HL-60 (cell line): ENCODE data around the gene SEC11C.

Experiments used
- DNase-seq, 2 experiments: peaks; one replicate each; pipeline ENCODE4 v3.0.0-alpha.2; 2010 to 2020; ENCODE audit warnings: low read depth in 1 of 2, low spot score in 1 of 2
- H3K27ac ChIP-seq: fragments of 250-450 bp; sonication (Bioruptor Pico); replicated peaks from 2 replicates; pipeline ENCODE4 v1.5.1; 2020; ENCODE audit warnings: mild to moderate bottlenecking, moderate library complexity
- H3K27me3 ChIP-seq: fragments of 250-450 bp; sonication (Bioruptor Pico); 2 replicates; pipeline ENCODE4 v1.5.1; 2021; ENCODE audit warnings: mild to moderate bottlenecking, moderate library complexity; ENCODE audit not compliant: insufficient read depth, poor library complexity, severe bottlenecking
- H3K4me3 ChIP-seq: replicated peaks from 2 replicates; pipeline ENCODE4 v1.5.1; 2011; ENCODE audit warnings: mild to moderate bottlenecking, control low read depth, low read length; ENCODE audit not compliant: insufficient read depth
- GABPA ChIP-seq: IDR thresholded peaks from 2 replicates; pipeline ENCODE4 v1.6.1; 2012; ENCODE audit warnings: low read depth
- POLR2AphosphoS5 ChIP-seq: IDR thresholded peaks from 2 replicates; pipeline ENCODE4 v1.6.1; 2012; ENCODE audit warnings: low read depth
- REST ChIP-seq: IDR thresholded peaks from 2 replicates; pipeline ENCODE4 v1.6.1; 2012; ENCODE audit warnings: low read depth; ENCODE audit not compliant: insufficient replicate concordance
- SPI1 ChIP-seq: IDR thresholded peaks from 2 replicates; pipeline ENCODE4 v1.6.1; 2012; ENCODE audit warnings: low read depth, mild to moderate bottlenecking, borderline replicate concordance
- TF ChIP-seq, protein P1 (sequence below): IDR thresholded peaks from one replicate; pipeline ENCODE4 v1.5.1; 2011; ENCODE audit warnings: low read length, control low read depth, inconsistent platforms; ENCODE audit not compliant: insufficient read depth

The SEC11C gene

DNA sequence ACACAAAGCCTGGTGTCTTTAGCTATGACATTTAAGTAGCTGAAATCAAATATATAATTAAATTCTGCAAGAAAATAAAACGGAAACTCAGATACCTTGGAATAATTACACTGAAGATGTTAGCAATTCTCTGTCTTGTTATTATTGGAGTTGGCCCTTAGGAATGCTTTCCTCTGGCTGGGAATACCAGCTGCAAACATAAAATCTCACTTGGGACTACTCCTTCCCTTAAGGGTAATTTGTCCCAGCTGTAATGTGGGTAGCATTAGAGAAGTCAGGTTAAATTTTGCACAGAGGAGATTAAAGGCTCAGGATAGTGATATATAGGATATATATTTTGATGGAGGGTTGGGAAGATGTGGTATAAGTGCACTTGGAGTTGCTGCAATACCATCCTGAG lies 43.0 kb downstream of the SEC11C start:
- TF ChIP-seq REST (no peak), POLR2AphosphoS5 (no peak), GABPA (no peak)
- DNase-seq = no peak
- no peak overlapping the region for H3K27ac ChIP-seq
- no peaks in the 10 kb centered on the region for H3K27me3 ChIP-seq
- no peak overlapping the region for H3K4me3 ChIP-seq

- DNase-seq = no peak
- Histone ChIP-seq H3K27ac (no peak overlapping the region), H3K4me3 (no peak overlapping the region), H3K27me3 (no peaks in the 10 kb centered on the region)
- TF ChIP-seq REST (no peak), GABPA (no peak), POLR2AphosphoS5 (no peak), SPI1 (no peak)
- TF ChIP-seq, protein P1, sequence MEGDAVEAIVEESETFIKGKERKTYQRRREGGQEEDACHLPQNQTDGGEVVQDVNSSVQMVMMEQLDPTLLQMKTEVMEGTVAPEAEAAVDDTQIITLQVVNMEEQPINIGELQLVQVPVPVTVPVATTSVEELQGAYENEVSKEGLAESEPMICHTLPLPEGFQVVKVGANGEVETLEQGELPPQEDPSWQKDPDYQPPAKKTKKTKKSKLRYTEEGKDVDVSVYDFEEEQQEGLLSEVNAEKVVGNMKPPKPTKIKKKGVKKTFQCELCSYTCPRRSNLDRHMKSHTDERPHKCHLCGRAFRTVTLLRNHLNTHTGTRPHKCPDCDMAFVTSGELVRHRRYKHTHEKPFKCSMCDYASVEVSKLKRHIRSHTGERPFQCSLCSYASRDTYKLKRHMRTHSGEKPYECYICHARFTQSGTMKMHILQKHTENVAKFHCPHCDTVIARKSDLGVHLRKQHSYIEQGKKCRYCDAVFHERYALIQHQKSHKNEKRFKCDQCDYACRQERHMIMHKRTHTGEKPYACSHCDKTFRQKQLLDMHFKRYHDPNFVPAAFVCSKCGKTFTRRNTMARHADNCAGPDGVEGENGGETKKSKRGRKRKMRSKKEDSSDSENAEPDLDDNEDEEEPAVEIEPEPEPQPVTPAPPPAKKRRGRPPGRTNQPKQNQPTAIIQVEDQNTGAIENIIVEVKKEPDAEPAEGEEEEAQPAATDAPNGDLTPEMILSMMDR = no peak
Observed at GRCh38 chr18:59189008-59189407, 49.3 kb downstream of the SEC11C start.

DNA sequence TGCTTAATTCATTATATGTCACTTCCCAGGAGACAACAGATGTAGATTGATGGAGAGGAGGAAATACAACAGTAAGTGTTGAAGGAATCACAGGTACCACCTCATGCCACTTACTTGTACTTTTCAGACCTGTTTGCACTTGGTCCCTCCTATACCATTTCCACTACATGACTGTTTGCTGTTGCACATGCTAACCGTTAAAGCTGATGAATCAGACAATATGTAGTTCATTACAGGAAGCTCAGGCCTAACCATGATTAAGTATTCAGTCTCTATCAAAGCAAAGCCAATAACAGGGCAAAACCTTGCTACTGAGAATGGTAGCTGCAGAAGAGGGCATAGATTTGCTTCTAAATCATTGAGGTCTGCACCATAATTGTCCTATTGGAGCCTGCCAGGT lies 50.1 kb downstream of the SEC11C start:
- no peak overlapping the region for H3K4me3 ChIP-seq
- H3K27ac ChIP-seq = no peak overlapping the region
- no peak for DNase-seq
- no peaks in the 10 kb centered on the region for H3K27me3 ChIP-seq
- no peak for TF ChIP-seq GABPA
- no peak for TF ChIP-seq SPI1
- TF ChIP-seq POLR2AphosphoS5 = no peak
- no peak for TF ChIP-seq REST
- TF ChIP-seq, protein P1 = no peak
